Activated T-cell treated with anti-CD3 and anti-CD28 coated beads, Interleukin-2, amount 50 U/mL, for 1 hour (primary cell): ENCODE results near the gene CTXN2.

ENCODE experiments used
- DNase-seq: peaks from one replicate; pipeline ENCODE4 v3.0.0-alpha.2; 2020

CTXN2 gene

DNA sequence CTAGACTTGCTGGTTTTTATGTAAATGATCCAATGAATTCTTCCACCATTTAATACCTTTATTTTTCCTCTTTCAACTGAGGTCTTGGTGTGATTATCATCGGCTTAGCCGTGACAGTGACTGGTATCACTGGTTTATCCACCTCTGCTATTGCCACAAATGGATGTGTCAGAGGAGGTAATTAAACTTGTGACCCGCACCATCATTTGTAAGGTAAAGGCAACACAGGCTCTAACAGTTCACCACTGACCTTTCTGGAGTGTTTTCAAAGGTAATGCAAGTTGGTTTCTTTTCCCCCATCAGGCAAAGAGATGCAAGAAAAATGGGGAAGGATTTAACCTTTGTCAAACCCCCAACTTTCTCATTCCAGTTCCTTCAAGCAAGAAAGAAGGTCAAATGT, 34.3 kb downstream of the CTXN2 start:
- DNase-seq: no peak

DNA sequence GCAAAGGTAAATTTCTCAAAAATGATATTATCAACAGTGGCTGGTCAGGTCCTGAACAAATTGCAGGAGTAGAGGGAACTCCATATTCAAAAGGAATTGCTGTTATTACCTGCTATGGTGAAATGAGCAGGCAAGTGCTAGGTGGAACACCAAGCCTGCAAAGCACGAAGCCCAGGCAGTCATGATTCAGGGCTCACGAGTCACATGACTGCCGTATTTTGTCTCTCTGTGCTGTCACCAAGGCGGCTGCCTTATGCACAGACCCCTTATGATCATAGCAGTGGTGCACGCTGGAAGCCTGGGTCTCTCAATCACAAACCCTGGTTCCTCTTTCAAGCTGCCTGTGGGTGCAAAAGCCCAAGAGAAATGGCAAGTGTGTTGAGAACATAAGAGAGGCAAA, 39.0 kb downstream of the CTXN2 start:
- DNase-seq: no peak

DNA sequence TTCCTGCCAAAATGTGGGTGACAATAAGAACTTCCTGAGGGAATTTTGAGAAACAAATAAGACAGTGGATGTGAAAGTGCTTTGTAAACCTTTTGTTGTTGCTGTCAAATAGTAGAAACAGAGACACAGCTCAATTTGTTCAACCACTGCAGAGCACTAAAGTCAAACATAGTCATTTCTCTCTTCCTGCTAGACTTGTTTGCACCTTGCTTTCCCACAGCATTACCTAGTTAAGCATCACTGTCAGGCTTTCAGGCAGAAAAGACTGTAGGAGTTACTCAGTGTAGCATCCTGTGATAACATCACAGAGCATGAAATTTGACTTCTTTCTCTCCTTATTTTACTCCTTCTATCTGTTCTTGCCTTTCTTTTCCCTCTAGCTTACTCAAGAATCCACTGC, 41.8 kb downstream of the CTXN2 start:
- DNase-seq: no peak

DNA sequence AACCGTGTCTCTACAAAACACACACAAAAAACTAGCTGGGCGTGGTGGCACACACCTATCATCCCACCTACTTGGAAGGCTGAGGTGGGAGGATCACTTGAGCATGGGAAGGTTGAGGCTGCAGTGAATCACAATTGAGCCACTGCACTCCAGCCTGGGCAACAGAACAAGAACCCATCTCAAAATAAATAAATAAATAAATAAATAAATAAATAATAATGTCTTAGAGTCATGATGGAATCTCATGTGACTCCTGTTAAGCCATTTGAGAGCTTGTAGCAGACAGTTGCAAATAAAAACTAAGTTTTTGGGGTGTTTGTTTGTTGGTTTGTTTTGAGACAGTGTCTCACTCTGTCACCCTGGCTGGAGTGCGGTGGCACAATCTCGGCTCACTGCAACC, 47.9 kb downstream of the CTXN2 start:
- no peak for DNase-seq

DNA sequence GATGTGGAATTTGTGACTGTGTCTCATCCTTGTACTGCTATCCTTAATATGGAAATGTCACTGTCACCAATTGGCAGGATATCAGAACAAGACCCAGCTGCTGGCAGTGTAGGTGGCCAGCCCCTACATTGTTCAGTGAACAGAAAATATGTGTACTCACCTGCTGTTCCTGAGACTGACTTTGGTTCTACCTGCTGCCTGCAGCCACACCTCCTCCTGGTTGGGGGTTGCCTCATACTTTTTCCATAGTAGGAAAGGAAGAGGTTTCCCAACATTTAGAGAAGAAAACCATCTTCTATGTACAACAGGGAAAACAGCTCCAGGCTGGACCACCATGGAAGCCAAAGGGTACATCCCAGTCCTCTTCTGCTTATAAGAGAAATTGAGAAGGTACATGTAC, 50.5 kb downstream of the CTXN2 start:
- no peak for DNase-seq

DNA sequence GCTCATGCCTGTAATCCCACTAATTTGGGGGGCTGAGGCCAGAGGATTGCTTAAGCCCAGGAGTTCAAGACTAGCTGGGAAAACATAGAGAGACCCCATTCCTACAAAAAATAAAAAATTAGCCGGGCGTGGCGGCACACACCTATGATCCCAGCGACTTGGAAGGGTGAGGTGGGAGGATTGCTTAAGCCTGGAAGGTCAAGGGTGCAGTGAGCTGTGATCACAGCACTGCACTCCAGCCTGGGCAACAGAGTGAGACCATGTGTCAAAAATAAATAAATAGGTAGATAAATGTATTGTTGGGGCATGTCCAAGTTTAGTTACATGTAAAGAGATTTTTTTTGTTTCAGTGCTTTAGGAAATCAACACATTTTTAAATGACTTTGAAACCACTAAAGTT, 51.1 kb downstream of the CTXN2 start:
- DNase-seq: no peak

DNA sequence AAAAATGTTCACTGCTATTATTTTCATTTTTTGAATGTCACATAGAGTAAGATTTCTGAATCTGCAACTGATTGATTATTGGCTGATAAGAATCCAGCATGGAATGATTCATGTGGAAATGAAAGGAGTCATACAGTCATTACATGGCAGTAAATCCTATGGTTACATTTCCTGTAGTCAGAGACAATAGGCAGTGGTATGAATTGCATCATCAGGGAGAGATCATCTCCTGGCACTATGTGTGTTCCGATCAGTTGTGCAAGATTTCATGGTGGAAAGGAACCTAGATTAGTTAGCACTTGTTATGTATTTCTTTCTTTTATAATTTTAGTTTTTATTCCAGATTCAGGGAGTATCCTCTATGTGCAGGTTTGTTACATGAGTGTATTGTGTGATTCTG, 53.5 kb downstream of the CTXN2 start:
- no peak for DNase-seq

DNA sequence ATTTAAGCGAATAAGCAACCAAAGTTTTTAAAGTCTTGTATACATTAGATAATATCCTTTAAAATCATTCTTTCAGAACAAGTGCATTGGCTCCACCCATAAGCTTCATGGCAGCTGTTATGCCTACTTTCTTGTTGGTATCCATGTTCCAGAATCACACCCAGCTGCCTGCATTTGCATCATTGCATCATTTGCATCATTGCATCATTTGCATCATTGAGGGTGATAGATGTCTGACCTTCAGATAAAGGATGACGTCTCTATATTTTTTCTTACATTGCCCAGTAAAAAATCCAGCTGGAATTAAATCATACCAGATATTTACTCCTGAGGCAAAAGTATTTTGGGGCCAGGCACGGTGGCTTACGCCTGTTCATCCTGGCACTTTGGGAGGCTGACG, 56.9 kb downstream of the CTXN2 start:
- DNase-seq: no peak

DNA sequence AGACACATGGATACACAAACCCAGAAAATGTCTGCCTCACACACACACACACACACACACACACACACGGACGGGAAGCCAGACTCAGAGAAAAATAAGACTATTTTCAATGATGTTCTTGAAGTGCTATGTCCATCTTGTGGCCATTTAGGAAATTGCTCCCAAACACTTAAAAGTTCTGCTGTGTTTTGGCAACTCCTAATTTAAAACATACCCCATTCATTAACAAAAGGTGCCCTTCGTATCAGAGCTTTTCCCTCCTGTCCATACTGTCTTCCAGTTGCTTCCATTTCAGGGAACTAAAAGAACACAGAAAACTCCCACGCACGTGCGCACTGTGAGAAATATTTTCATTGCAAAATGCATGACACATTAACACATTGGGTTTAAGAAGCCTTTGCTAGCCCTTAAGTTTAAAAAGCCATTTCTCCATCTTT, 59.2 kb downstream of the CTXN2 start:
- no peak for DNase-seq

DNA sequence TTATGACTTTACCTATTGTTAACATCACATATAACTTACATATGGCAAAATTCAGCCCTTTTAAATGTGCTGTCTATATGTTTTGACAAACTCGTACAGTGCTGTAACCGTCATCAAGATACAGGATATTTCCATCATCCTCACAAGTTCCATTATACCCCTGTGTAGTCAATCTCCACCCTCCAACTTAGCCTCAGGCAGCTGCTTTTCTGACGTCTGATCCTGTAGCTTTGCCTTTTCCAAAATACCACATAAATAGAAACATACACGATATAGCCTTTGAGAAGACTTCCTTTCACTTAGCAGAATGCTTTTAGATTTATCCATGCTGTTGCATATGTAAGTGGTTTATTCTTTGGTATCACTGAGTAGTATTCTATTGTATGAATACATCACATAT, 61.7 kb downstream of the CTXN2 start:
- no peak for DNase-seq
